Activated T-cell treated with anti-CD3 and anti-CD28 coated beads, Interleukin-2, amount 50 U/mL, for 72 hours (primary cell): ENCODE results near the gene AFF2. TPM values are rescaled to one million over a fixed set of nuclear protein-coding genes. Genes with fewer than 3 reads are reported as not detected.
A peak's percentile ranks its signal among the peaks of the same experiment; 100 is the strongest.

ENCODE experiments used
- ATAC-seq, 2 donors: fragments of 150-1000 bp; cut with Tn5 transposase; replicated peaks in 1 of 2; 2 replicates each; pipeline ENCODE4 v1.10.0; 2021; ENCODE audit warnings: moderate library complexity in 2 of 2, mild to moderate bottlenecking in 1 of 2
- DNase-seq, 2 donors: peaks; one replicate each; pipeline ENCODE4 v3.0.0; 2021 to 2022; ENCODE audit warnings: mixed read lengths in 1 of 2
- H3K27ac Mint-ChIP-seq: one replicate; pipeline ENCODE4 v1.8.0; 2022; ENCODE audit warnings: mild to moderate bottlenecking, moderate library complexity, mixed read lengths
- H3K27me3 Mint-ChIP-seq: one replicate; pipeline ENCODE4 v1.8.0; 2022; ENCODE audit warnings: low read depth, mixed read lengths
- H3K36me3 Mint-ChIP-seq, 2 donors: one replicate each; pipeline ENCODE4 v1.8.0; 2022; ENCODE audit warnings: mixed read lengths in 2 of 2, mild to moderate bottlenecking in 1 of 2; ENCODE audit not compliant: insufficient read depth in 2 of 2
- H3K4me1 Mint-ChIP-seq: one replicate; pipeline ENCODE4 v1.8.0; 2022; ENCODE audit warnings: low read depth, mixed read lengths
- H3K4me3 Mint-ChIP-seq, 2 donors: one replicate each; pipeline ENCODE4 v1.8.0; 2022; ENCODE audit warnings: mild to moderate bottlenecking in 2 of 2, mixed read lengths in 2 of 2, moderate library complexity in 2 of 2
- H3K9me3 Mint-ChIP-seq, 2 donors: one replicate each; pipeline ENCODE4 v1.8.0; 2022; ENCODE audit warnings: mixed read lengths in 2 of 2
- total RNA-seq, 2 donors: library from RNA; stranded (reverse); gene quantifications; one replicate each; pipeline ENCODE4 v1.2.3, GENCODE V29; 2022

AFF2 gene
- total RNA-seq, 2 donors from 2014 or later, result 1.4 to 2.8 TPM

DNA sequence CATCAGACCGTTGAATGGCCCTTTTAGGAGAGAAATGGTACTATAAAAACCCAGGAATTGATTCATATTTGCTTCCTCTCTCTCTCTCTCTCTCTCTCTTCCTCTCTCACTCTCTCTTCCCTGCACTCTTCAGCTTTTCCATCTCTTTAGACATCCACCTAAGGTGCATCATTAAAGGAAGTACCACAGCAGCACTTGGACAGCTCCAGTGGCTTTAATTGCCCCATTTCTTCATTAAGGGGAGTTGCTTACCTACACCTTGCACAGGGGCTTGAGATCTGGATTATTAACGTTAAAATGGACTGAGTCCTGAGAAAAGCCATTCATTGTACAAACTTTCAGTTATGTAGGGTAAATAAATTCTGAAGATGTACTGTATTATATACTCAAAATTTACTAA lies 323.6 kb downstream of the AFF2 start:
- no peak for DNase-seq
- Mint-ChIP-seq H3K36me3 (no peaks in the 10 kb centered on the region), H3K27me3 (peaks cover 11% of the 10 kb centered on the region), H3K9me3 (no peaks in the 10 kb centered on the region), H3K4me3 (no peak overlapping the region), H3K4me1 (no peaks in the 10 kb centered on the region), H3K27ac (no peak overlapping the region)
- no peak for ATAC-seq

DNA sequence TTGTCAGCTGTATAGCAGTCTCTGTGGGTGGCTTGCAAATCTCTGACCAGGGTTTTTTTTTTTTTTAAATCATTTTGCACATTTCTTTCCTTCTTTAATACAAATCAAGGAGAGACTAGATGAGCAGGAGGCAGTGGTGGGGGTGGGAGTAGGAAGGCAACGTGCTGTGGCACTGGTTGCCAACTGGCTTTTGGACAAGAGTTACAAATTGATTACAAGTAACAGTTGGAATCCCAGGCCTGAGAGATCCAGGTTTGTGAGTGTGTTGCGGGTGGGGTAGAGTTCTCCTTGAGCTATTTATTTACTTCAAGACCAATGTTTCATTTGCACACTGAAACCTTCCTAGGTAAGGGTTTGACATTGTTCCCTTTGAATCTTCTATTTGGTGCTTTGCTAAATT lies 325.3 kb downstream of the AFF2 start:
- Mint-ChIP-seq H3K27ac (no peak overlapping the region), H3K4me3 (no peak overlapping the region), H3K9me3 (no peaks in the 10 kb centered on the region), H3K36me3 (no peaks in the 10 kb centered on the region), H3K27me3 (peaks cover 11% of the 10 kb centered on the region), H3K4me1 (no peaks in the 10 kb centered on the region)
- no peak for DNase-seq
- ATAC-seq, result no peak

DNA sequence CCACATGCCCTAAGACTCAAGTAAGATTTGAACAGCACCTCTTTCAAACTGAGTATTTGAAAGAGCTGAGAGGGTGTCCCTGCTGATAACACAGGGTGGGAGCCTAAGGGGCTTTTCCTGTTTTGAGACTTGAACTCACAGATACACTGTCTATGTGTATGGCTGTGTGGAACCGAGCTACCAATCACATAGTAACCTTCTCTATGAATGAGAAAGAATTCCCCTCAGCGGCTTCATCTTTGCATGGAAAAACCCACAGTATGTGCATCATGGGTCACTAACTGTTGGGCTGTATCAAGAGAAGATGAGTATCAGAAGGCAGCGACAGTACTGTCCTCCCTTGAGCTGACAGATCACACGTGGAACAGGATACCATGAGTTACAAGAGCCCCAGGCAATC lies 336.3 kb downstream of the AFF2 start:
- DNase-seq, result no peak
- no peaks in the 10 kb centered on the region for H3K36me3 Mint-ChIP-seq
- H3K4me3 Mint-ChIP-seq, result no peak overlapping the region
- ATAC-seq, result no peak
- no peaks in the 10 kb centered on the region for H3K4me1 Mint-ChIP-seq
- H3K27ac Mint-ChIP-seq, result no peak overlapping the region
- H3K9me3 Mint-ChIP-seq, result no peaks in the 10 kb centered on the region
- H3K27me3 Mint-ChIP-seq, result peaks cover 17% of the 10 kb centered on the region

- H3K27me3 Mint-ChIP-seq, result no peaks in the 10 kb centered on the region
- H3K27ac Mint-ChIP-seq, result no peak overlapping the region
- no peaks in the 10 kb centered on the region for H3K36me3 Mint-ChIP-seq
- ATAC-seq, result no peak
- no peaks in the 10 kb centered on the region for H3K9me3 Mint-ChIP-seq
- no peak overlapping the region for H3K4me3 Mint-ChIP-seq
- H3K4me1 Mint-ChIP-seq, result no peaks in the 10 kb centered on the region
- no peak for DNase-seq
These were observed 350.2 kb downstream of the AFF2 start for GRCh38 chrX:148850631-148851030.

- H3K9me3 Mint-ChIP-seq, result no peaks in the 10 kb centered on the region
These were observed 353.9 kb downstream of the AFF2 start for GRCh38 chrX:148854306-148854705.

GRCh38 chrX:148856505-148856904 lies 356.1 kb downstream of the AFF2 start:
- Mint-ChIP-seq H3K4me1 (no peaks in the 10 kb centered on the region), H3K4me3 (no peak overlapping the region), H3K36me3 (no peaks in the 10 kb centered on the region), H3K27me3 (peaks cover 9% of the 10 kb centered on the region), H3K27ac (no peak overlapping the region), H3K9me3 (no peaks in the 10 kb centered on the region)
- no peak for DNase-seq
- ATAC-seq, result no peak

More at GRCh38 chrX:148854306-148854705, 353.9 kb downstream of the AFF2 start:
- H3K27ac Mint-ChIP-seq, result no peak overlapping the region
- DNase-seq, result no peak
- no peaks in the 10 kb centered on the region for H3K4me1 Mint-ChIP-seq
- no peaks in the 10 kb centered on the region for H3K27me3 Mint-ChIP-seq
- no peaks in the 10 kb centered on the region for H3K36me3 Mint-ChIP-seq
- no peak for ATAC-seq
- no peak overlapping the region for H3K4me3 Mint-ChIP-seq

GRCh38 chrX:148865277-148866210 lies 365.1 kb downstream of the AFF2 start:
- no peaks in the 10 kb centered on the region for H3K4me1 Mint-ChIP-seq
- DNase-seq (no peak), ATAC-seq (no peak)
- H3K36me3 Mint-ChIP-seq, result no peaks in the 10 kb centered on the region
- no peaks in the 10 kb centered on the region for H3K9me3 Mint-ChIP-seq
- peaks cover 31% of the 10 kb centered on the region for H3K27me3 Mint-ChIP-seq
- no peak overlapping the region for H3K4me3 Mint-ChIP-seq
- H3K27ac Mint-ChIP-seq, result no peak overlapping the region

- Mint-ChIP-seq H3K27me3 (peaks cover 30% of the 10 kb centered on the region), H3K36me3 (no peaks in the 10 kb centered on the region)
These were observed 367.2 kb downstream of the AFF2 start for GRCh38 chrX:148867596-148867995.

GRCh38 chrX:148871422-148872160 lies 371.2 kb downstream of the AFF2 start:
- no peaks in the 10 kb centered on the region for H3K9me3 Mint-ChIP-seq
- H3K27me3 Mint-ChIP-seq, result peaks cover 23% of the 10 kb centered on the region
- no peak for DNase-seq
- no peak overlapping the region for H3K4me3 Mint-ChIP-seq
- H3K27ac Mint-ChIP-seq, result no peak overlapping the region
- no peak for ATAC-seq
- no peaks in the 10 kb centered on the region for H3K36me3 Mint-ChIP-seq
- H3K4me1 Mint-ChIP-seq, result no peaks in the 10 kb centered on the region

More at GRCh38 chrX:148867596-148867995, 367.2 kb downstream of the AFF2 start:
- no peak for DNase-seq
- no peak for ATAC-seq
- H3K4me1 Mint-ChIP-seq, result no peaks in the 10 kb centered on the region
- no peak overlapping the region for H3K4me3 Mint-ChIP-seq
- H3K9me3 Mint-ChIP-seq, result no peaks in the 10 kb centered on the region
- no peak overlapping the region for H3K27ac Mint-ChIP-seq

DNA sequence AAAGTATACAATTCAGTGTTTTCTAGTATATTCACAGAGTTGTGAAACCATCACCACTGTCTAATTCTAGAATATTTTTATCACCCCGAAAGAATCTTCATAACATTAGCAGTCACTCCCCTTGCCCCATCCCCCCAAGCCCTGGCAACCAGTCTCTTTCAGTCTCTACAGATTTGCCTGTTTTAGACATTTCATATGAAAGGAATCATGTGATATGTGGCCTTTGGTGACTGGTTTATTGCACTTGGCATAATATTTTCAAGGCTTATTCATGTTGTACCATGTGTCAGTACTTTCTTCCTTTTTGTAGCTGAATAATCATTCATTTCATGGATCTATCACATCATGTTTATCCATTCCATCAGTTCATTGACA lies 371.7 kb downstream of the AFF2 start:
- Mint-ChIP-seq H3K27ac (no peak overlapping the region), H3K4me1 (no peaks in the 10 kb centered on the region), H3K27me3 (peaks cover 23% of the 10 kb centered on the region), H3K36me3 (no peaks in the 10 kb centered on the region), H3K9me3 (no peaks in the 10 kb centered on the region), H3K4me3 (no peak overlapping the region)
- ATAC-seq, result no peak
- no peak for DNase-seq

DNA sequence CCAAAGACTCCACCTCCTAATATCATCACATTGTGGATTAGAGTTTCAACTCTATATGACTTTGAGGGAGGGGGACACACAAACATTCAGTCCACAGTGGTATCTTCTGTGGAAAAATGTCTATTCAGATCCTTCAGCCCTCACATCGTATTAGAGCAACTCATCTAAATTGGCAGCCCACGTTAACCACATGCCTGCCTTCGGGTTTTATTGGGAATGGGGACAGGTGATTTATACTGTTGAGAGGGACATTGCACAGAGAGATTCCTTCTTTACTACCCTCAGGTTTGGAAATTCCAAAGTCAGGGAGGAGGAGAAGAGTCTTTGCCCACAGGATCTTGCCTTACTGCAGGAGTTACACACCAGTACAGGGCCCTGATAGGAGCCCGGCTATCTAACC lies 372.5 kb downstream of the AFF2 start:
- H3K4me3 Mint-ChIP-seq, result no peak overlapping the region
- H3K36me3 Mint-ChIP-seq, result no peaks in the 10 kb centered on the region
- H3K4me1 Mint-ChIP-seq, result no peaks in the 10 kb centered on the region
- no peak for DNase-seq
- no peak overlapping the region for H3K27ac Mint-ChIP-seq
- H3K9me3 Mint-ChIP-seq, result no peaks in the 10 kb centered on the region
- H3K27me3 Mint-ChIP-seq, result peaks cover 20% of the 10 kb centered on the region
- no peak for ATAC-seq

- Mint-ChIP-seq H3K27ac (peak overlapping the region; percentile 42), H3K4me3 (no peak overlapping the region), H3K36me3 (no peaks in the 10 kb centered on the region), H3K4me1 (no peaks in the 10 kb centered on the region), H3K9me3 (no peaks in the 10 kb centered on the region), H3K27me3 (peaks cover 7% of the 10 kb centered on the region)
- ATAC-seq (no peak), DNase-seq (no peak)
These were observed 374.3 kb downstream of the AFF2 start for GRCh38 chrX:148874636-148875246.

DNA sequence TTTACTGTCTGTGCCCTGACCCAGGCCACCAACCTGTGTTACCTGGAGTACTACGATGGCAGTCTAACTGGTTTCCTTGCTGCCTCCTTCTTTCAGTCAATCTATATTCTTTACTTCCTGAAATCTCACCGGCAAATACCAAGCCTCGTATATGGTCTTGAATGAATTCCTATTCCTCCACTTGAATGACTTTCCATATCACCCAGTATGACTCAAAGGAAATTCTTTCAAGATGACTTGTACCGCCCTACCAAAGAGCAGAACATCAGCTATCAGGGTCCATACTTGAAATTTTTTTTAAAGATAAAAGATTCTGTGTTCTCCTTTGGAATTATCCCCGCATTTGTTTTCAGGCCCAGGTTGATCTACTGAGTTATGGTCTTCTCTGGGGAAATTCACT lies 378.0 kb downstream of the AFF2 start:
- no peak overlapping the region for H3K27ac Mint-ChIP-seq
- no peaks in the 10 kb centered on the region for H3K9me3 Mint-ChIP-seq
- no peaks in the 10 kb centered on the region for H3K36me3 Mint-ChIP-seq
- no peaks in the 10 kb centered on the region for H3K27me3 Mint-ChIP-seq
- H3K4me3 Mint-ChIP-seq, result no peak overlapping the region
- ATAC-seq, result no peak
- no peaks in the 10 kb centered on the region for H3K4me1 Mint-ChIP-seq
- no peak for DNase-seq
